Non-pigmented ciliary epithelial cell (primary cell): ENCODE data around the gene METTL27.
"Not testable (repeated sequence)": the region's sequence is repeated elsewhere in the genome, so short reads cannot be mapped to it uniquely, and the experiment has no call there.

Experiments used
- DNase-seq: peaks from one replicate; pipeline ENCODE4 v3.0.0-alpha.2; 2010; ENCODE audit warnings: low read depth

METTL27 gene

DNA sequence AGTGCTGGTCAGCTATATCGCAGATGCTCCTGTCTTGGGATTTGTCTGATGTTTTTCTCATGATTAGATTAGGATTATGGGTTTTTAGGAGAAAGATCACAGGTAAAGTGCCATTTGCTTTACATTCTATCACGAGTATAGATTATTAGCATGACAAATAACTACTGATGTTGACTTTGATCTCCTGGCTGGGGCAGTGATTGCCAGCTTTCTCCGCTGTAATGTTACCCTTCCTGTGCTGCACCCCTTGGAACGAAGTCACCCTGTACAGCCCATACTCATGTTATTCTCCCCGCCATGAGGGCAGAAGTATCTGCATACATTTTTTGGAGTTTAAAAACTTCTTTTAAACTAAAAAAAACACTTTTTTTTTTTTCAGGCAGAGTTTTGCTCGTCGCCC, 22.3 kb downstream of the METTL27 start:
- DNase-seq, result no peak

DNA sequence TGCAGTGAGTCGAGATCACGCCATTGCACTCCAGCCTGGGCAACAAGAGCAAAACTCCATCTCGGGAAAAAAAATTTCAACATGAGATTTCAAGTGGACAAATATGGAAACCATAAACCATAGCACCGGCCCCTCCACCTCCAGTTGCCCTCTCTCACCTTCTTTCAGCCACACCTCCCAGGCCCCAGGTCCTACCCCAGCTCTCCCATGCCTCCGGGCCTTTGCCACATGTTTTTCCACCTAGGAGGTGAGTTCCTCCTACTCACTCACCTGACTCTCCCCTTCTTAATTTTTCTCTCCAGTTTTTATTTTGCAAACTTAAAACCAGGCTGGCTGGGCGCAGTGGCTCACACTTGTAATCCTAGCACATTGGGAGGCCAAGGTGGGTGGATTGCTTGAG, 25.2 kb downstream of the METTL27 start:
- no peak for DNase-seq

DNA sequence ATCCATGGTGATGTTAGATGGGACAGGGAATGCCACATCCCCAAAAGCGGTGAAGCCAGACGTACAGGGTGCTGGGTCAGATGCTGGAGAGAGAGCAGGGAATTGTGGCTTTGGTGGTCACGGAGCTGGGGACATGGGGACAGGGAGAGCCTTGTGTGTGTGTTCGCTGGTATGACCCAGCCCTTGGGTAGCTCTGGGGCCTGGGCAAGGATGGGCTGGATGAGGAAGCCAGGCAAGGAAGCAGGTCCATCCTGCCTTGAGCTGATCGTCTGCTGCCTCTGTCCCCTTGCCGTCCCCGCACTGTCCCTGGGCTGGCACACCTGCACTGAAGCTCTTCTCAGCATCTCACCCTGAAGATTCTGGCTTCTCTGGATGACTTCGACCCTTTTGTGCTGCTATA, 26.9 kb downstream of the METTL27 start:
- no peak for DNase-seq

DNA sequence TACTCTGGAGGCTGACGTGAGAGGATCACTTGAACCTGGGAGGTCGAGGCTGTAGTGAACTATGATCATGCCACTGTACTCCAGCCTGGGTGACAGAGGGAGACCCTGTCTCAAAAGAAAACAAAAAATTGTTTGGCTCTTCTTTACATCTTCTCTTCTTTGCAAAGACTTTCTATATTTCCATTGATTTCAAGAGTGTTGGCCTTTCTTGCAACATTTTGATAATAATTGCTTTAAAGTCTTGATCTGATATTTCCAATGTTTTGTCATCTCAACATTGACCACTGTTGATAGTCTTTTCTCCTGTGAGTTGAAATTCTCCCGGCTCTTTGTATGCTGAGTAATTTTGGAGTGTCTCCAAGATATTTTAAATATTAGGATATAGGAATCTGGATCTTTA, 29.3 kb downstream of the METTL27 start:
- DNase-seq, result no peak

DNA sequence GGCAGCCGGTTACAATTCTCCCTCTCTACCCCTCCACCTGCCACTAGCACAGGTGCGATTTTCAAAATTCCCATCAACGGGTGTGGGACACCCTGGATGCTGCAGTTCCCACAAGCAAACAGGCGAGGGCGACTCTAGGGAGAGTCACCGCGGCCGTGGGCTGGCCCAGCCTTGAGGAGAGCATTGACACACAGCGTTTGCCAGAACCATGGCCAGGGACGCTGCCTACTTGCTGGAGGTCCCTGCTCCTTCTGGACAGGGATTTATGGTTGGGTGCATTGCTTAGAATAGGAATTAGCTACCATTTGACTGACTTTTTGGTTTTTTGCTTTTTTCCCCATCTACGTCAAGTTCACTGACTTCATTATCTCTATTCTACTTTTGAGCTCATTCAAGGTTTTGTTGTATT, 30.6 kb downstream of the METTL27 start:
- peak; percentile 6 for DNase-seq

DNA sequence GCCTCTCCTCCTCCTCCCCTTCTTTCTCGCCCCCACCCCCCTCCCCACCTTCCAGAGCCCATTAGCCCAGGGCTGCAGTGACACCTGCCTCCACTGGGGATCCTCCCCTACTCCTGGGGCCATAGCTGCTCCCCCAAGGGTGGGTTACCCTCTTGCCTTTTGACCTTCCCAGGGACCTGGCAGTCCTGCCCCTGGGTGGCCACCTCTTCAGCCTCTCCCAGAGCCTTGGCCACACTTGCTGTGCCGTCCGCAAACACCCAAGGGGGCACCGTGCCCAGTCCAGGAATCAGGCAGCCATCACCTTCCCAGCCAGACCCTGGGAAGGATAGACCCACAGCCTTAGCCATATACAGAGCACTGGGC, 31.3 kb downstream of the METTL27 start:
- DNase-seq, result no peak

DNA sequence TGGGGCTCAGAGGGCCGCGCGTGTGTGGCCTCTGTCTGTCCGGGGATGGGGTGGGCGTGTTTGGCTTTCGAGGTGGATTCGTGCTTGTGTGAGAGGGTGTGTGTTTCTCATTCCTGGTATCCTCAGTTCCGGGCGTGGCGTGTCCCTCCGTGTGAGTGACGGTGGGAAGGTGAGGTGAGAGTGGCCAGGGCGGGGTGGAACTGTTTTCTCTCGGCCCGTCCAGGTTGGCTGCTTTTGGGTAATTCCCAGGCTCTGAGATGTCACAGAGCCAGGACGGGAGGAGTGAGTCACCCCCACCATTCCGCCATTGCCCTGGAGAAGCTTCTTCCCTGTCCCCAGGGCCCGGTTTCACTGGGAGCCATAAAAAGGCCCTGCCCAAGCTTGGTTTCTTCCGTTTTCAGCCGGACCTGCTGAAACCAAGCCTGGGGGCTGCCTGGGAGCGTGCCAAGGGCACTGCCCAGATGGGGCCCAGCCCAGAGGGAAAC, 32.8 kb downstream of the METTL27 start:
- DNase-seq, result no peak

DNA sequence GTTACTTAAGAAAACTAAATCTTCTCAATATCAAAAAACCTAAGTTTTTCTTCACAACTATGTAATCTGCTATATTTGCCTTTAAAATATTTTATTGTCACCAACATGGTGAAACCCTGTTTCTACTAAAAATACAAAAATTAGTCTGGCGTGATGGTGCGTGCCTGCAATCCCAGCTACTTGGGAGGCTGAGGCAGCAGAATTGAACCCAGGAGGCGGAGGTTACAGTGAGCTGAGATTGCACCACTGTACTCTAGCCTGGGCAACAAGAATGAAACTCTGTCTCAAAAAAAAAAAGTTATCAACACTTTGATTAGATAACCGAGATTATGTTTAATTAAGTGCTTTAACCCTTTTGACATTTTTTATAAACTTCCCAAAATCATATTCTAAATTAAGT, 39.9 kb downstream of the METTL27 start:
- DNase-seq, result no peak

DNA sequence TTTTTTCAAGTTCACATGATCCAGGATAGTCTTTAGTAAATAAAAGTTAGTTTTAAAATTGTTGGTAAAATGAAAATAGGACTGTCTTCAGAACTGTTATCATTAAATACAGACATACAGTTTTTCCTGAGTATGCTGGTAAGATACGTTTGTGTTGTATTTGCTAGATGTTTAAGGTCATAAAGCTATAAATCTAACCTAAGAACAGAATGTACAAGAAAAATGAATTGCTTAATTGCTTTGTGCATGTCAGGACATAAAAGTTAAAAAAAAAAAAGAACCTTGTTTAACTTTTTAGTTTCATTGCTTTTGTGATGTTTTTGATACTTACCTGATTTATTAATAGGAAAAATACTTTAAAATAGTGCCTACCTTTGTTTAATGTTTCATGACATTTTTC, 40.7 kb downstream of the METTL27 start:
- DNase-seq, result no peak

DNA sequence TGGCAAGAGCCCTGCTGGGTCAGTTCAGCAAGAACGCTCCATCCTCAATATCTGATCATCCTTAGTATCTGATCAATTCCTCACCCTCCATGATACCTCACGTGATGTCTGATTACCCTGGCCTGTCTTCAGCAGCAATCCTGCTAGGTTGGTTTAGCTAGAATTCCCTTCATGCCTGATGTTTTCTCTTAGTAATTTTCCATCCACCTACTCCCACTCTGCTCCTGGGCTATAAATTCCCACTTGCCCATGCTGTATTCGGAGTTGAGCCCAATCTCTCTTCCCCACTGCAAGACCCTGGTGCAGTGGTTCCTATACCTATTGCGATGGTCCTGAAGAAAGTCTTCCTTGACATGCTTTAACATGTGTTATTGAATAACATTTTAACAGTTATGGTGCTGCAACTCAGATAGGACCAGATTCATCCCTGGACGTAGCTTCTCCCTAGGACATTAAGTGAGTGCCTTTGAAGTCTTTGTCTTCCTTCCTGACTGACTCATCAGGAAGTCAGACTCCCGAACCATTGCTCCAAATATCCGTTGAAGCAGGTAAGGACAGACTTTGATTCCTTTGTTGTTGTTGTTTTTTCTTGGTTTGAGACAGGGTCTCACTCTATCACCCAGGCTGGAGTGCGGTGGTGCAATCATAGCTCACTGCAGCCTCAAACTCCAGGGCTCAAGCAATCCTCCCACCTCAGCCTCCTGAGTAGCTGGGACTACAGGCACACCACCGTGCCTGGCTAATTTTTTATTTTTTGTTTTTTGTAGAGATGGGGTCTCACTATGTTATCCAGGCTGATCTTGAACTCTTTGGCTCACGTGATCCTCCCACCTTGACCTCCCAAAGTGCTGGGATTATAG, 42.8 kb downstream of the METTL27 start:
- DNase-seq, result no peak

DNA sequence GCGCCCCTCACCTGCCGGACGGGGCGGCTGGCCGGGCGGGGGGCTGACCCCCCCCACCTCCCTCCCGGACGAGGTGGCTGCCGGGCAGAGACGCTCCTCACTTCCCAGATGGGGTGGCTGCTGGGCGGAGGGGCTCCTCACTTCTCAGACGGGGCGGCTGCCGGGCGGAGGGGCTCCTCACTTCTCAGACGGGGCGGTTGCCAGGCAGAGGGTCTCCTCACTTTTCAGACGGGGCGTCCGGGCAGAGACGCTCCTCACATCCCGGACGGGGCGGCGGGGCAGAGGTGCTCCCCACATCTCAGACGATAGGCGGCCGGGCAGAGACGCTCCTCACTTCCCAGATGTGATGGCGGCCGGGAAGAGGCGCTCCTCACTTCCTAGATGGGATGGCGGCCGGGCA, 45.1 kb downstream of the METTL27 start:
- not testable (repeated sequence) for DNase-seq

DNA sequence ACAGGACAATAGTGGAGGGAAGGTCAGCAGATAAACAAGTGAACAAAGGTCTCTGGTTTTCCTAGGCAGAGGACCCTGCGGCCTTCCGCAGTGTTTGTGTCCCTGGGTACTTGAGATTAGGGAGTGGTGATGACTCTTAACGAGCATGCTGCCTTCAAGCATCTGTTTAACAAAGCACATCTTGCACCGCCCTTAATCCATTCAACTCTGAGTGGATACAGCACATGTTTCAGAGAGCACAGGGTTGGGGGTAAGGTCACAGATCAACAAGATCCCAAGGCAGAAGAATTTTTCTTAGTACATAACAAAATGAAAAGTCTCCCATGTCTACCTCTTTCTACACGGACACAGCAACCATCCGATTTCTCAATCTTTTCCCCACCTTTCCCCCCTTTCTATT, 45.7 kb downstream of the METTL27 start:
- not testable (repeated sequence) for DNase-seq

DNA sequence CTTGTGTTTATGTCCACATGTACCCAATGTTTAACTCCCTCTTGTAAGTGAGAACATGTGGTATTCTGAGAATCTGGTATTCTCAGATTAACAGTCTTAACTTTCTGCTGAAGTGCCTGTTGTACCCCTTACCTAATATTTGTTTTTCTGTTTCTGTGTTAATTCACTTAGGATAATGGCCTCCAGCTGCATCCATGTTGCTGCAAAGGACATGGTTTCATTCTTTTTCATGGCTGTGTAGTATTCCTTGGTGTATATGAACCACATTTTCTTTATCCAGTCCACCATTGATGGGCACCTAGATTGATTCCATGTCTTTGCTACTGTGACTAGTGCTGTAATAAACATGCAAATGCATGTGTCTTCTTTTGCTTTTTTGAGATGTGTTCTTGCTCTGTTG, 47.1 kb downstream of the METTL27 start:
- not testable (repeated sequence) for DNase-seq

DNA sequence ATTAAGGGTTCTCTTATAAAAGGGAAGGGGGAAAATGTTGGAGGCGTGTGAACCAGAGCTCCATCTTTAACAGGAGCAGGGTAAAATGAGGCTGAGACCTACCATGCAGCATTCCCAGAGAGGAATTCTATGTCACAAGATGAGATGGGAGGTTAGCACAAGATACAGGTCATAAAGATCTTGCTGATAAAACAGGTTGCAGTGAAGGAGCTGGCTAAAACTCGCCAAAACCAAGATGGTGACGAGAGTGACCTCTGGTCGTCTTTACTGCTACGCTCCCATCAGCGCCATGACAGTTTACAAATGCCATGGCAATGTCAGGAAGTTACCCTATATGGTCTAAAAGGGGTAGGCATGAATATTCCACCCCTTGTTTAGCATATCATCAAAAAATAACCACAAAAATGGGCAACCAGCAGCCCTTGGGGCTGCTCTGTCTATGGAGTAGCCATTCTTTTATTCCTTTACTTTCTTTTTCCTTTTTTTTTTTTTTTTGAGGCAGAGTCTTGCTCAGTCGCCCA, 51.1 kb downstream of the METTL27 start:
- DNase-seq, result not testable (repeated sequence)

DNA sequence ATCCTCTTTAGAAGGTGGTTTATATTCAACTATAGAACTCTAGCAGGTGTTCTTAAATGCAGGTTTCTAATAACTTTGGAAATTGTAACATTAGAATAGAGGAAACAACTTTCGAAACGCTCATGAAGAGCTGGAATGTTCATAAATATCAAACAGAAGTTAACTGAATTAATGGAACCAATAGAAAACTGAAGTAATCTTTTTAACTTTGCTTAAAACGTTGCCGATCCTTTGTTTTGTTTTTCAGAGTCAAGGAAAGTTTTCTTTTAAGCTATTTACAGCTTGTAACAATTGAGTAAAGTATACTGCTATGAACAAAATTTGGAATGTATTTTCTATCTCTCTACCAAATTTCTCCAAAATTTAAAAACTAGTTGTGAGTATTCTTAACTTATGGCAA, 53.3 kb downstream of the METTL27 start:
- no peak for DNase-seq

DNA sequence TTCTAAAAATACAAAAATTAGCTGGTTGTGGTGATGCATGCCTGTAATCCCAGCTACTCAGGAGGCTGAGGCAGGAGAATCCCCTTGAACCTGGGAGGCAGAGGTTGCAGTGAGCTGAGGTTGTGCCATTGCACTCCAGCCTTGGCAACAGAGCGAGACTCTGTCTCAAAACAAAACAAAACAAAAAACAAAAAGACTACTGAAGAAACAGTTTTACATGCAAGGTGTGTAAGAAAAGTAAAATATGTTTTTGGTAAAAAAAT, 54.6 kb downstream of the METTL27 start:
- not testable (repeated sequence) for DNase-seq

DNA sequence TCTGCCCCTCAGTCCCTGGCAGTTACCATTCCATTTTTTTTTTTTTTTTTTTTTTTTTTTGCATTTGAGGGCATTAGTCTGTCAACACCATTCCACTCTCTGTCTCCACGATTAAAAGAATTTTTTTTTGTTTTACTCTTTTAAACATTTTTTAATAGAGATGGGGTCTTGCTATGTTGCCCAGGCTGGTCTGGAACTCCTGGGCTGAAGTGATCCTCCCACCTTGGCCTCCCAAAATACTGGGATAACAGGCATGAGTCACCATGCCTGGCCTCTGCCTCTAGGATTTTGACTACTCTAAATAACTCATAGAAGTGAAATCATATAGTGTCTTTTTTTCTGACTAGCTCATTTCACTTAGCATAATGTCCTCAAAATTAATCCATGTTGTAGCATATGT, 55.7 kb downstream of the METTL27 start:
- DNase-seq, result no peak
